ENCODE data around the gene CLIC2.

- TF ChIP-seq CTCF (IDR thresholded peaks at IDR 0.05) (no peak), EZH2 (IDR thresholded peaks at IDR 0.05) (no peak)
These were observed 98.5 kb downstream of the CLIC2 start for GRCh38 chrX:155235891-155236290.

Measured in neural progenitor cell (in vitro differentiated cells).